Colon (tissue), 2 donors: ENCODE data around the gene EBF3.

Experiments used
- FAIRE-seq: peaks from 2 replicates; lab custom pipeline; 2012; peaks lifted over from hg19 to GRCh38; lab: Jason Lieb, UNC
- donor health status: control.
- donor health status: control.

EBF3 gene

DNA sequence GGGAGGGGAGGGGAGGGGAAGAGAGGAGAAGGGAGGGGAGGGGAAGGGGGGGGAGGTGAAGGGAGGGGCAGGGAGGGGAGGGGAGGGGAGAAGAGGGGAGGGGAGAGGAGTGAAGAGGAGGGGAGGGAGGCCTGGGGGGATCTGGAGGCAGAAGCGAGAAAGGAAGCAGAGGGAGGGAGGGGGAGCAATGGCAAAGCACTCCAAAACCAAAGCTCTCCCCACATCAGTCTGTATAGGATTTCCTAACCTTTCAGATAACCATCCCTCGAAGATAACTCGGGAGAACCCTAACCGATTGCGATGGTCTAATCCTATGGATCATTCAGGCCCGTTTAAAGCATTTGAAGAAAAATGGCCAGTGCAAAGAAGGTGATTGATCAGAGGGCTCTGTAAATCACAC is 19.0 kb downstream of the EBF3 start:
- no peak for FAIRE-seq

DNA sequence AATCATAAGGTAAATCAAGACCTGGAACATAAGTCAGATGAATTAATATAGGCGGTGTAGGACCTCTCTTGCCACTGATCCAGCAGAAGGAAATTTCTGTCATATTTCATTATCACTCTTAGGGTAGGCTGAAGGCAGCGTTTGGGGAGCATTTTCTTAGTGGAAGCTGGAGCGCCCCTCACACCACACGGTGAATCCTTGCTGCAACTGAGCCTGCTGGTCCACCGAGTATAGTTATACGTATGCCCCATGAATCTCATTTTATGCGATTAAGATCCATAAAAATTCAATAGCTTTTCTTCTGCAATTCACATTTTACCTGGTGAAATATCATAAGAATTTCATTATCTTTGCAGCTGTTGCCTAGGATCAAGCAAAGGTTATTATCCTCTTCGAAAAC is 19.6 kb downstream of the EBF3 start:
- no peak for FAIRE-seq

DNA sequence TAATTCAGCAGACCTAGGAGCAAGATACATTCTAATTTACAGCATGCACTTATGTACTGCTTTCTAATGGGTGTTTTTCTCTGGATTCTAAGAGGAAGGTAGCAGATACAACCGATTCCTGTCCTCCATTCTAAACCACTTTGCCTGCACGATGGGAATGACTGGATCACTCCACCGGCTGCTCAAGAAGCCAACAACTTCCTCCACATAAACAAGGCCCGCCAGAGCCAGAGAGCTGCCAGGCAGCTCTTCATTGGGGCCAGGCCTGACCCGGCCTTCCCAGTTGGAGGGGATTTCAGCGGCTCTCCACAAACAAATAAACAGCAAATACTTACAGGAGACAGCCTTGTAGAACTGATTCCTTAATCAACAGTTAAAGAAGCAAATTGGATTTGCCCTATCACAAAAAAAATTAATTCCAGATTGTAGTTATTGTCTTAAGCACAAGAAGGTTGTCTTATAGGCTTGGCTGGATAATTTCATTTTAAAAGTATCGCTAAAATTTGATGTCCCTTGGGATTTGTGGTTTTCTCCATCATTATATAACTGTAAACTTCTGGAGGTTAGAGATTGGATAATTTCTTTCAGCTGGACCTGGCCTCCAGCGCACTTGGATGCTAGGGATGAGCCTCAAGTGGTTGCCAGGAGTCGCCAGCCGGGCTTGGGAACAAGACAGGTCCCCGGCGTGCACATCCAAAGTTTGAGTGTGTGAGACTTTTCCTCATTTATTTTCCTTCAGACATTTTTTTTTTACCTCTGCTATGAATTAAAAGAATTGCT is 20.9 kb downstream of the EBF3 start:
- no peak for FAIRE-seq

DNA sequence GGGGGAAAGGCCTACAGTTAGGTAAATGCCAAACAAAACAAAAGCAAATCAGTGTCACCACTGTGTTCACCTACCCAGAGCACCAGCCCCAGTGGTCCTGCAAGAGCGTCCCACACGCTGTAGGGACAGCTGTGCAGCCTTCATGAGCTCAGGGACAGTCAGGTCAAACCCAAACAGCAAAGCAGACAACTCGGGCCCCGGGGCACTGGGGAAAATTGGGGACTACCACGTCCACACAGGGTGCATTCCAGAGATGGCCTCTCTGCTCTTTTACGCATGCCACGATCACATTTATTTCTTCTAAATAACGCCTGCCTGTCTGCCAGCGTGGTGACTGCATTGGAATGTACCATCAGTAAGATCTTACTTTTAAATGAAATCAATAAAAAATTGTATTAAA is 21.7 kb downstream of the EBF3 start:
- no peak for FAIRE-seq

DNA sequence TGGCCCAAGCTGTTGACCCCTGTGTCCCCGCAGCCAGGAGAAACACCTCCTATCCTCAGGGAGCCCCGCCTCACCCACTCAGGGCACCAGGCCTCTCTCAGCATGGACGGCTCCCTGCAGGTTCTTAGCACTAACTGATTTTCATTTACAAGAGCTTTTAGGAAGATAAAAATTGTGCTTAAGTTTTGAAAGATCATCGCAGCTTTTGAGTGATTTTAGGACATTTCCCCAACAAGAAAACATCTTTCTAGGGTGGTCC is 22.1 kb downstream of the EBF3 start:
- no peak for FAIRE-seq

DNA sequence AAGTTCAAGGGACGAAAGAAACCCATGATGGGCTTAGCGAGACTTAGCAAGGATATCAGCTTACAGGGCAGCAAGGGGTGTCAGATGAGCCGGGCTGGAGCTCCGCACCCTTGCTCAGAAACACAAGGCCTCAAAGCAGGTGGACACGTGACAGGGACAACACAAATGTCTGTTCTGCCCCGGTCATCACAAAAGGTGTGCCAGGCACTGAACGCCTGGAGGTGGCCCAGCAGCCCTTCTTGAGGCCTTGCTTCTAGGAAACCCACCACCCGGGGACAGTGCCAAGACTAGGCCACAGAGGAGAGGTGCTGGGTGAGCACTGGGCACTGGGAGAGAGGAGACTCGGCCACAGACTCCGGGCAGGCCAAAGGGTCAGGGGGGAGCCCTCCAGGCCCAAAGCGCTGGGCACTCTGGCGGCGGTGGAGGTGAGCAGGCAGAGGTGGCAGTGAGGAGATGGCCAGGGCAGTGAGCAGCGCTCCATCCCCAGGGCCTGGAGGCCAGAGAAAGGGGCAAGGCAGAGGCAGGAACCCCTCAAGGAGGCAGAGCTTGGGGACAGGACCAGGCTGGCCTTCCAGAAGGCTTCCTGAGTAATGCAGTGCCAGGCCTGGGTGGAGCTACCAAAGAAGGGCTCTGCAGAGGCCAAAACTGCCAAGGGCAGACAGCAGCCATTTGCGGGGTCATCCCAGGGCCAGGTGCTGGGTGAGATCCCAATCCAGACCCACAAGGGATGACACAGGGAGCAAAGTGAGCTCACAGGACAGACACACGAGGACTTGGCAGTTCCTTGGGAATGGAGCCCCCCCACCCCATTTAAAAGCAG is 22.7 kb downstream of the EBF3 start:
- no peak for FAIRE-seq

DNA sequence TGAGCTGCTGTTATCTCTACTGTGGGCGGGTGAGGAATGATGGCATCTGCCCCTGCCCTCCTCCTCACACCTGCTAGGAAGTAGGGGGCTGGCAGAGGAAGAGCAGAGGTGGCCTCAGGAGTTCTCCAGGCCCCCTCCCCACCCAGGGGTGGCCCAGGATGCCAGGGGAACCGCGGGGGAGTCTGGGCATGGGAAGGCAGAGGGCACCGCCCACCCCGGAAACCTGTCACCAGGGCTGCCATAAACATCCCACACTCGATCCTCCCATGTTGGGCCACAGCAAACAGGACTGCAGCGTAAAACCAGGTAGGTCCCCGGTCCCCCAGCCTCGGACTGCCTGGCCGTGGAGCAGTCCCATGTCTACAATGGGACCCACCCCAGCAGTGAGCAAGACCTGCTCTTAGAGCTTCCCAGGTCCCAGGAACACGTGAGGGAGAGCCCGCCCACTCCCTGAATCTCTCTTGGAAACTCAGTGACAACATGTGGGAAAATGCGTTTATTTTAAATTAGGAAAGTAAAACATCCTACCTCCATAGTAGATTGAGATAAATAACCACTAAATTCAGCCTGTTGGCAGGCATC is 23.4 kb downstream of the EBF3 start:
- no peak for FAIRE-seq

DNA sequence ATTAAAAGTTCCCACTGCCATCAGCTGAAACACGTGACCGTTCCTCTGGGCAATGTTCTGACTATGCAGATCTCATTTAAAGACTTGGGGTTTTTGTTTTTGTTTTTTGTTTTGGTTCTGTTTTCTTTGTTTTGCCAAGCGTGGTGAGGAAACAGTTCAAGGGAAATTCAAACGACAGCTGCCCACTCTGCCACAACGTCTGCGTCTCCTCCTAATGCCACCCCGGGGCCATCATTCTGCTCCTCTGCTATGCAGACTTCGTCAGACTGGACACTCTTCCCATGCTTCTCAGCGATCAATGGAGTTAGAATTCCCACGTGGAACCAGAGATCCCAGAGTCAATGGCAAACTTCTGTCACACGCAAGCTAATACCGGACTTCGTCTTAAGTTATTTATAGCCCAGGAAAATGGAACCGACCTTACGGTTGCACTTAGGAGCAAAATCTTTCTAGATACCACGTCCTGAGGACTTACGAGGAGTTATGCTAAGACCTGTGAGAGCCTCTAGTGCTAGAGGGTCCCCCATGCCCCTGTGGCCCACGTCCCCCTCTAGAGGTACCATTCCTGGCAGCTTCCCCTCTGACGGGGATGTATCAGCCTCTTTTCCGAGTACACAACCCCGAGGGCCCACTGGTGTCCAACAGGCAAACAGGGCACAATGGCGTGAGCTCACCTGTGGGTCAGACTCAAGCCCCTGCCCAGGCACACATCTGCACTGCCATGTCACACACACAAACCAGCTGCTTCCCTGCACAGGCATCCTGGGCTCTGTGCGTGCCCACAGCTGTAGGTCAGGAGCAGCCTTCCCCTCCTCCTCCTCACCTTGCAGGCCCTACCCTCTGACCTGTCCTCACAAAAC is 24.4 kb downstream of the EBF3 start:
- no peak for FAIRE-seq

DNA sequence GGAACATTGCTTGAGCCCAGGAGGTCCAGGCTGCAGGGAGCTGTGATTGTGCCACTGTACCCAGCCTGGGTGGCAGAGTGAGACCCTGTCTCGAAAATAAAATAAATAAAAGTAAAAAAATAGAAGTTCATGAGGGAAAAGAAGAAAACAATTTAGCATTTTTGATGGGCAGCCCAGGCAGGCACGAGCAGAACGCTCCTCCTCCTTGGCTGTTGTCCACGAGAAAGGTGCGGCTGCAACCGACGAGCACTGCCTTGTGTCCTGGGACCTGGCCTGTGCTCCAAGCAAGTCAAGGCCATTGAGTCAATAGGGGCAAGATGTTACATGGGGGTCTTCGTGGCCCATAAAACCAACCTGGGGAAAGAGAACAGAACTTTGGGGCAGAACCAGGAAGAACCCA is 25.6 kb downstream of the EBF3 start:
- no peak for FAIRE-seq

DNA sequence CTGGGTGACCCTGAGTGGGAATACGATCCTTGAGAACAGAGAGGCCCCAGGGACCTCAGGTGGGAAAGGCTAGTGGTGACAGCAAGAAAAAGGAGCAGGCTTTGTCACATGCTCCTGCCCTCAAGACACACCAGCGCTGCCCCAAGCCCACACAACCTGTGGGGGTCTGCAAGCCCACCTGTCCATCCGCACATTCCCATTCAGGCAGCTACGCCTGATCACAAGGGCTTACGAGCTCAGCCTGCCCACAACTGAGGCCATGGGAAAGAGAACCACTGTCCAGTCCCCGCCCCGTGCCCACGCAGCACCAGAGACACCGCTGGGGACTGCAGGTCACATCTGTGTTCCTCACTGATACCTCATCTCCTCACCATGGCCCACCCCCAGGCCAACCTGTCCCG is 26.7 kb downstream of the EBF3 start:
- FAIRE-seq: no peak

DNA sequence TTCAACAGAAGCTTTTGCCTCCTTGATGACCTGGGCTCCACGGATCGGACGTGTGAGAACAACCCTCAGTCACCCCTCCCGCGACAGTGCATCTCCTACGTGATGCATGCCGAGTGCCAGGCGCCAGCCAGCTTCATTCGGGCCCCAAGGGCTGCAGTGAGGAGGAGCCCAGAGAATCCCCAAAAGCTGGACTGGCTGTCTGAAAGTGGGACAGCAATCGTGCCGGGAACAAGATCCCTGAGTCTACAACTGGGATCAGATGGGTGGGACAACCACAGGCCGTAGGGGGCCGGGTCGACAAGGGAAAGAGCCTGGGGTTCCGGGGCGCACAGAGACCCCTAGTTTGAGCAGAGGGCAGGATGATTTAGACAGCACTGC is 27.2 kb downstream of the EBF3 start:
- no peak for FAIRE-seq

DNA sequence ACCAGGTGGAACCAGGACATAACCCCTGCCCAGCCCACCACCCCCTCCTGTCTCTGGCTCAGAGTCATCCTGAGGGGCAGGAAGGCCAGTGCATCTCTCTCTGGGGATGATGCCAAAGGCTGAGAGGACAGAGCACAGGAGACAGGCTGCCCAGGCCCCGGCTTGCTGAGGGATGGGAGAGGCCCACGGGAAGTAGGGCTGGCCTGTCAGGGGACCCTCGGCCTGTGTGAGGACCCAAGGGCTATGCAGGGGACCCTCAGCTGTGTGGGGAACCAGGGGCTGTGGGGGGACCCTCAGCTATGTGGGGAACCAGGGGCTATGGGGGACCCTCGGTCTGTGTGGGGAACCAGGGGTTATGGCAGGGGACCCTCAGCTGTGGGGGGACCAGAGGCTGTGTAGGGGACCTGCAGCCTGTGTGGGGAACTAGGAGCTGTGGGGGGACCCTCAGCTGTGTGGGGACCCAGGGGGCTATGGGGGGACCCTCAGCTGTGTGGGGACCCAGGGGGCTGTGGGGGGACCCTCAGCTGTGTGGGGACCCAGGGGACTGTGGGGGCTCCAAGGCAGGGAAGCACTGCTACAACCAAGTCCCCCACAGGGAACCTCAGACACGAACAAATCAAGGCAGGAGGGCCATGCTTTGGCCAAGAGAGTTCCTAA is 27.7 kb downstream of the EBF3 start:
- no peak for FAIRE-seq

DNA sequence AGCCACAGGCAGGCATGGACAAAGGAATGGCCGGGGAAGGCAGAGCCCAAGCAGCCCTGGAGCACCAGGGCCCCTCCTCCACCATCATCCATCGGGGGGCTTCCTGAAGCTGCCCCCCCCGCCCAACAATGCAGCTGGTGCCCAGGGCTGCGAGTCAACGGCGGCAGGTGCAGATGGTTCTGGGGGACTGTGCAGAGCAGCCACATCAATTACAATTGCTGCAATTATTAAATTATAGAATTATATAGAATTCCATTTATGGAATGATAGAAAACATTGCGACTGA is 28.3 kb downstream of the EBF3 start:
- no peak for FAIRE-seq

DNA sequence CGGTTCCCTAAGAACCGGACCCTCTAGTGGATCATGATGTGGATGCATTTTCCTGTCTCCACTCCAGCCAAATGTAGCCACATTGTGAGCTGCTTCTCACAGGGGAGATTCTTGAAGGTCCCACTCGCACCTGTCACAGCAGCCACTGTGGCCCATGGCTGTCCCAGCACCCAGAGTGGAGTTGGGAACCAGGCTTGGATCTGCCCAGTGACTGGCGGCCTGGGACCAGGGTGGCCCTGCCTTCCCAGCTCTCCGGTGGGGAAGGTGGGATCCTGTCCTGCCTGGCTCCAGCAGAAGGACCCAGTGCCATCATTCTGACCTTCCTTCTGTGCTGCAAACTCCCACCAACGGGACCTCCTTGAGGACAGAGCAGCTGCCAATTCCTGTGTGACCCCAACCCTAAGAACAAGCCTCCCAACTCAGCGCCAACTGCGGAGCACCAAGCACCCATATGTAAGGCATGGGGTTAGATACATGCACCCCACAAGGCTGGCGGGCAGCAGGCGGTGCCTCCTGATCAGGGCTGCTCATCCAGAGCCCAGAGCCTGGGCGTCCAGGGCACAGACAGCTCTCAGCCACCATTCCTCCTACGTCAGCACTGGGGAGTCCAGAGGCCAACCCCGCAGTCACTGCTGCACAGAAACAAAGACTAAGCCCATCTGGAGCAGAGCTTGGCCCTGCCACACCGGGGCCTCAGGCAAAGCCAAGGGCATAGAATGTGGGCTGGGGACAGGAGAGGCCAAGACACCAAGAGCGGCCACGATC is 28.8 kb downstream of the EBF3 start:
- FAIRE-seq: no peak

DNA sequence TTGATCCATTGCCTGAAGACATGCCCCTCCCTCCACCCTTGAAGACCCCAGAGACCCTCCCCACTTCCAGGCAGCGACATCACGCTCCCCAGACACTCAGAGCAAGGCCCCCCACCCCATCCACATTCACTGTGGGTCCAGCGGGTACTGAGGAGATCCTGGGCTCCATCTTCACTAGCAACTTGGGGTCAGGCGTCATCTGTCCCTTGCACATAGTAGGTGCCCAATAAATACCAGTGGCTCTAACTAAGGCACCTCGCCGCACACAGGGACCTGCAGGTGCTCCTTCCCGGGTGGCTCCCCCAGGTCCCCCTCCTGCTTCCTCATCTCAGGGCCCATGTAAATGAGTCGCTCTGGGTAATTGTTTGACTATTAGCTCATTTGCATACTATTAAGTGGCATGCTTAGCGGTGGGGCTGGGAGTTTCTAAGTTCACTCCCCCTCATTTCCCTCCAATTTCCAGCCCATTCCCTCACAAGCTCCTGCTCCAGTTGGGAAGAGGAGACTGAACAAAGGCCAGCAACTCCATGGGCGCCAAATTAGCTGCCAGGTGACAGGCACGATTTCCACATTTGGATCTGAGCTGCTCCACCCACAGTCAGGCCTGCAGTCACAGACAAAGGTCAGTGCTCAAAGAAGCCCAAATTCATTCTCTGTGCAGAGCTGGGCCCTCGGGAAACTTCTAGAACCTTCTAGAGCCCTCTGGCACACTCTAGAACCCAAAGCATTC is 29.7 kb downstream of the EBF3 start:
- no peak for FAIRE-seq

DNA sequence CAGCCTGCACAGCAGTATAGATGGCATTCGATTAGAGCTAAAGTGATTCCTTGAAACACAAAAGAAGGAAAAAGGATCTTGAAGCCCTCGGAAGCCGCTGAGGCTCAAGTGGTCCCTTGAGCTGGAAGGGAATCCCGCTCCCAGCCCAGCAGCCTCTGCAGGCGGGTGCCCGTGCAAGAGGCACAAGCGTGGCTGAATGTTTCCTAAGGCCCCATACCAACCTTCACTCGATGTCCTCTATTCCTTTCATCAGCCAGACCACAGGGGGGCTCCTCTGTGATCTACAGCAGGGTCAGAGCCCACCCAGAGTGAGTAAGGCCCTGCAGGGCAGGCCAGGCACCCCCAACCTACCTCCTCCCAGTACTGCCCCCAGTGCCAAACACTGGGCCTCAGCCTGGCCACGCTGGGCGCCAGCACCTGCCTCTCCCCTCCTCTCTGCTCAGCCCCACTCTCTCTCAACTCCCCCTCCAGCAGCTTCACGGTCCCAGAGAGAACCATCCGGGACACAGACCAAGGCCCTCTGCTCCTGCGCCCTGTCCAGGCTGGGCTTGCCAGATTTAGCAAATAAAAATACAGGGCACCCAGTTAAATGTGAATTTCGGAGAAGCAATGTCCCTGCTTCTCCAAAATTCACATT is 30.5 kb downstream of the EBF3 start:
- FAIRE-seq: no peak

DNA sequence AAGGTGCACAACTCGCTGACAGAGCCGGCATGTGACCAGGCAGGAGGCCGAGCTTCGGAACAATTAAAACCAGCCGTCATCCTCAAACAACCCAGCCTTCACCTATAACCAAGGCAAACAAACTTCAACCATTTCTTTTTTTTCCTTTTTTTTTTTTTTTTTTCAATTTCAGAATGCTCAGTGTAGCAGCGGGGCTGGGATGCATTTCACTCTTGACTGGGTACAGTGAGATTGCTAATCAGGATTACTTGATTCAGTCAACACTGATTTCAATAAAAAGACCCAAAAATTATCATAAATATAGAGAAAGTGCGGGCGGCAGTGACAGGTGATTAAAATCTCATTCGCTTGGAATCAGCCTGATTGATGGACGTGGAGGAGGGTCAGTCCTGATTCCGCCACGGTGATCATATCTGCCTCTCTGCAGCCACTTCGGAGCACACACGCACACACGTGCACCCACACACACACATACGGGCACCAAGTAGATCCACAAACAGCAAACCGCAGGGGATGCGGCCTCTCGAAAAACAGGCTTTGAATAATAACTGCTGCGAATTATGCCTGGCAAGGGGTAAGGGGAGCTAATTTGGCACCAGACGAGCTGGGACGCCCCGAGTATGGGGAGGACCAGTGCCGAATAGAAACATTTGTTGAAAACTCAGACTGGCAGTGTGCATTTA is 31.2 kb downstream of the EBF3 start:
- FAIRE-seq: no peak

DNA sequence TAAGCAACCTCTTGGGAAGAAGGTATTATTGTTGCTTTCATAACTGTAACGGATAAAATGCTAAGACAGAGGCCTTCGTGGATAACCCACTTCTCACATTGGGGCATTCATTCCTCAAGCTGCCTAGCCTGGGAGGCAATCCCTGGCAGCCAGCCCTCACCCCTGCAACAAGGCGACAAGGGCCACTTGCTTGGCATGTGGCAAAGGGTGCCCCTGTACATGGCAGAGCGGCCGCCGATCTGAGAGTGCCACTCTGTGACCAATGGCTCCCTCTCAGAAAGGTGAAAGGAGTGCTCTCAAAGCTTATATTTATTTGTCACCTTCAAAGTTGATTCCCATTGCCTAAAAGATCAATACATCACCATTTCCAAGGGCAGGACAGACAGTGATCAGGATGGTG is 31.9 kb downstream of the EBF3 start:
- no peak for FAIRE-seq

DNA sequence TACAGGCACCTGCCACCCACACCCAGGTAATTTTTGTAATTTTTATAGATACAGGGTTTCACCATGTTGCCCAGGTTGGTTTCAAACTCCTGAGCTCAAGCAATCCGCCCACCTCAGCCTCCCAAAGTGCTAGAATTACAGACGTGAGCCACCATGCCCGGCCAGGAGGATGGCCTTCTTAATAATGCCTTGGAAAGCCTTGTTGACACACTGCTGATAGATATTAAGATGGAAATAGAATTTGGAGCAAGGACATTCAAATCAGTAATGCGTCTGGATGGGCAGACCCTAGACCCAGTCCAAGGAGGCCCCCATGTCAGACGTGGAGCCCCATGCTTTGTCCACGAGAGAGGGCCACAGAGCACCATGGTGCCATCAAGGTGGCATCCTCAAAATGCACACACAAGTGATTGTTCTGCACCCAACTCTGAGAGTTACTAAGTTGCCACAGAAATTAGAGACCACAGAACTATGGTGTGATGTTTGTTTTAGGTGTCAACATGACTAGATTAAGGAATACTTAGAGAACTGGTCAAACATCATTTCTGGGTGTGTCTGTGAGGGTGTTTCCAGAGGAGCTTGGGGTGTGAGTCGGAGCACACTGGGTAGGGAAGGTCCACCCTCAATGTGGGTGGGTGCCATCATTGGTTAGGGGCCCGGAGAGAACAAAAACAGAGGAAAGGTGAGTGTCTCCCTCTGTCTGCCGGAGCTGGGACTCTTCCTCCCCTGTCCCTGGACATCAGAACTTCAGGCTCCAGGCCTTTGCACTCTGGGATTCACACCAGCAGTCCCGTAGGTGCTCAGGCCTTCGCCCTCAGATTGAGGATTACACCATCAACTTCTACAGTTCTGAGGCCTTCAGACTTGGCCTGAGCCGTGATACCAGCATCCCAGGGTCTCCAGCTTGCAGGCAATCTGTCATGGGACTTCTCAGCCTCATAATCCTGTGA is 34.5 kb downstream of the EBF3 start:
- no peak for FAIRE-seq
